ENCODE data around the gene ZNF280C. TPM values are rescaled to one million over a fixed set of nuclear protein-coding genes. Genes with fewer than 3 reads are reported as not detected.

Gene ZNF280C
- total RNA-seq, 1 experiment from 2014 or later, result 15.0 TPM

GRCh38 chrX:130301977-130302376, 33.3 kb upstream of the ZNF280C start (continued):
- TF ChIP-seq CBFB (CRISPR knock-in tag; IDR thresholded peaks at IDR 0.05; ENCODE audit: low read depth) (no peak), ZNF425 (CRISPR knock-in tag; conservative IDR thresholded peaks at IDR 0.05) (no peak), NFE2L1 (CRISPR knock-in tag; IDR thresholded peaks at IDR 0.05) (no peak), STAT6 (CRISPR knock-in tag; conservative IDR thresholded peaks at IDR 0.05; ENCODE audit: low read depth) (no peak), SP1 (CRISPR knock-in tag; conservative IDR thresholded peaks at IDR 0.05) (no peak), PRRX2 (CRISPR knock-in tag; IDR thresholded peaks at IDR 0.05) (no peak), NR2C2 (CRISPR knock-in tag; IDR thresholded peaks at IDR 0.05) (no peak)

GRCh38 chrX:130301405-130301804, 32.7 kb upstream of the ZNF280C start:
- DNase-seq (ENCODE audit: low spot score) (no peak), ATAC-seq (no peak)
- peaks cover 5% of the 10 kb centered on the region for H3K9me3 Mint-ChIP-seq
- CTCF ChIA-PET, result no interaction called here
- no peaks in the 10 kb centered on the region for H3K4me1 Mint-ChIP-seq
- H3K36me3 Mint-ChIP-seq, result no peaks in the 10 kb centered on the region
- H3K4me3 Mint-ChIP-seq, result no peak overlapping the region
- H3K27me3 Mint-ChIP-seq (ENCODE audit: low read depth), result no peaks in the 10 kb centered on the region; the same call in 1 of the 2 replicates
- TF ChIP-seq ELF4 (CRISPR knock-in tag; IDR thresholded peaks at IDR 0.05; ENCODE audit: low read depth), result no peak
- TF ChIP-seq ESRRA (CRISPR knock-in tag; IDR thresholded peaks at IDR 0.05; ENCODE audit: borderline replicate concordance), result no peak
- no peak for TF ChIP-seq ATF6 (CRISPR knock-in tag; IDR thresholded peaks at IDR 0.05)
- TF ChIP-seq OVOL2 (CRISPR knock-in tag; IDR thresholded peaks at IDR 0.05; ENCODE audit: borderline replicate concordance), result no peak
- no peak for TF ChIP-seq FOXP4 (CRISPR knock-in tag; IDR thresholded peaks at IDR 0.05)
- TF ChIP-seq SMAD3 (CRISPR knock-in tag; IDR thresholded peaks at IDR 0.05; ENCODE audit: borderline replicate concordance), result no peak
- TF ChIP-seq MLX (CRISPR knock-in tag; IDR thresholded peaks at IDR 0.05), result no peak
- no peak for TF ChIP-seq ZNF263 (CRISPR knock-in tag; IDR thresholded peaks at IDR 0.05; ENCODE audit: low read depth)
- TF ChIP-seq NR1H2 (CRISPR knock-in tag; IDR thresholded peaks at IDR 0.05), result no peak
- no peak for TF ChIP-seq JUN (CRISPR knock-in tag; IDR thresholded peaks at IDR 0.05)
- no peak for TF ChIP-seq NR2C2 (CRISPR knock-in tag; IDR thresholded peaks at IDR 0.05)
- TF ChIP-seq SOX15 (CRISPR knock-in tag; IDR thresholded peaks at IDR 0.05), result no peak
- TF ChIP-seq SP1 (CRISPR knock-in tag; conservative IDR thresholded peaks at IDR 0.05), result no peak
- TF ChIP-seq IRF2 (CRISPR knock-in tag; IDR thresholded peaks at IDR 0.05; ENCODE audit: borderline replicate concordance, low read depth), result no peak
- no peak for TF ChIP-seq RORB (CRISPR knock-in tag; IDR thresholded peaks at IDR 0.05)
- no peak for TF ChIP-seq ETV6 (CRISPR knock-in tag; IDR thresholded peaks at IDR 0.05)
- no peak for TF ChIP-seq ZMAT4 (CRISPR knock-in tag; IDR thresholded peaks at IDR 0.05)
- TF ChIP-seq NFE2L1 (CRISPR knock-in tag; IDR thresholded peaks at IDR 0.05), result no peak
- H3K27ac Mint-ChIP-seq, result no peak overlapping the region
- POLR2A ChIA-PET, result no interaction called here

All from WTC11 (cell line).